Retinal pigment epithelial cell (primary cell): ENCODE results near the gene GPR171.

ENCODE experiments used
- DNase-seq: peaks from one replicate; pipeline ENCODE4 v3.0.0-alpha.2; 2010; ENCODE audit warnings: low read depth
- H3K4me3 ChIP-seq: 2 replicates; pipeline ENCODE4 v1.5.1; 2011; ENCODE audit warnings: mild to moderate bottlenecking, low read length, control low read depth, moderate library complexity
- CTCF ChIP-seq: conservative IDR thresholded peaks from 2 replicates; pipeline ENCODE4 v1.5.1; 2011; ENCODE audit warnings: low read depth, low read length, control low read depth, inconsistent platforms

Gene GPR171

DNA sequence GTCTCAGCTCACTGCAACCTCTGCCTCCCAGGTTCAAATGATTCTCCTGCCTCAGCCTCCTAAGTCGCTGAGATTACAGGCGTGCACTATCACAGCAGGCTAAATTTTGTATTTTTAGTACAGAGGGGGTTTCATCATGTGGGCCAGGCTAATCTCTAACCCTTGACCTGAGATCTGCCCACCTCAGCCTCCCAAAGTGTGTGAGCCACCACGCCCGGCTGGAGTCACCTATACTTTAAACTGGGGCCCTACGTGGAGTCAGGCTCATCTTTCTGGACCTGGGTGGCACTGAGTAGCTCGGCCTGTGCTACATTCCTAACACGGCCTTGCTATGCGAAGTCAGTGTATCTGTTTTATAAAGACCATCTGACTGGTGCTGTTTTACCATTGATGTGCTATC is 5.8 kb downstream of the GPR171 start:
- TF ChIP-seq CTCF, result no peak
- DNase-seq, result no peak
- no peak overlapping the region for H3K4me3 ChIP-seq

GRCh38 chr3:151196434-151196833 is 6.6 kb downstream of the GPR171 start:
- TF ChIP-seq CTCF, result no peak
- no peak overlapping the region for H3K4me3 ChIP-seq
- DNase-seq, result no peak

GRCh38 chr3:151195826-151196225 is 7.2 kb downstream of the GPR171 start:
- no peak for DNase-seq
- H3K4me3 ChIP-seq, result no peak overlapping the region
- no peak for TF ChIP-seq CTCF

DNA sequence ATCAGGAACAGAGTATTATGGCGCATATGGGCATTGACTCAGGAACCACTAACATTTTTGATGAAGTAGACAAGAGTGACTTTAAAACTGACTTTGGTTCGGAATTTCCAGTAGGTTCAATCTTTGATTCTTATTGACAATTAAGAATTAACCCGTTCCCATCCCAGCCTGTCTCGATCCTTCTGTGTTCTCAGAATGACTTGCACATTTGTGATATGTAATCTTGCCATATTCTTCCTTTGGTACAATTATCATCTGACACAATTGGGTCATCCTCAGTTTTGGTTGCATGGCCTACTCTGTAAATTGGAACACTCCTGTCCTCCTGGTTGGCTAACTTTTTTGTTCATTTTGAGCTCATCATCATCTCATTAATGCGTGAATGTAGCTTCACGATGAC is 10.5 kb downstream of the GPR171 start:
- TF ChIP-seq CTCF, result no peak
- H3K4me3 ChIP-seq, result no peak overlapping the region
- DNase-seq, result no peak

DNA sequence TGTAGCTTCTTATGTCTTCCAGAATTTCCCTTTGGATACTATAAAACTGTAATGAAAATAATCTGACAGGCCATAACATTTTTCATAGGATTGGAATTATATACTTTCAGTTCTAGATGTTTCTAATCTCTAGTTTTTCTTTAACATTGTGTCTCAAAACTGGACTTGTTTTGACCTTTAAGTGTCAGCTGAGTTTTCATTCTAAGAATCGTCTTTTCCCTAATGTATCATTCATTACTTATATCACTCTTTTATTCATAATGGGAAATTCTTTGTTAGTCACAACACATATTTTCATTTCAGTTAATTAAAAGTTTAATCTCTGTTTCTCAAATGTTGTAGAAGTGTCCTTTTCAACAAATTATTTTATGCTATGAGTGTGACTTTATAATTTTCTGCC is 11.9 kb downstream of the GPR171 start:
- no peak for TF ChIP-seq CTCF
- no peak for DNase-seq
- no peak overlapping the region for H3K4me3 ChIP-seq

- DNase-seq, result no peak
- H3K4me3 ChIP-seq, result no peak overlapping the region
- no peak for TF ChIP-seq CTCF
These were observed 19.7 kb downstream of the GPR171 start for GRCh38 chr3:151183265-151183671.

- no peak for DNase-seq
- no peak overlapping the region for H3K4me3 ChIP-seq
- no peak for TF ChIP-seq CTCF
These were observed 20.5 kb downstream of the GPR171 start for GRCh38 chr3:151182349-151183079.
